ENCODE data around the gene ADAM22.

ADAM22 gene

DNA sequence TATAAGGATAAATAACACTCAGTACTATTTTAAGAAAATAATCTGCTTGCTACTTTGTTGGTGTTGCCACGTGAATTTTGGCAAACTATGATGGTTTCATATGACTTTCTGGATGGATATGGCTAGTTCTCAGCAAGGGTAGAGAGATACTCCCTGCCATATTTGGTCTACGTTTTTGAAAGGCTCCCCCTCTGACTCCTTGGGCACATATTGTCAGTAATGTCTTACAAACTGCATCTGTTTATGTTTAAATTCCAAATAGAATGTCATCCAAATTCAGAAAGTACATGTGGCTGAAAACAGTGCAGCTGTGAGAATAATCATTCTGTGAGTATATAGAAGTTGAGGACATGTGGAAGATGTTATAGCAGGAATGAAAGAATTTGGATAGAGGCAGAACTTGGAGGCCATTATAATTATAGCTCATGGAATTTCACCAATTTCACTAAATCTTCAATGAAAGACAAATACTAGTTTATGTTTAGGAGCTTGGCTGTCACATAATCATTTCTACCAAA lies 178.0 kb downstream of the ADAM22 start:
- Histone ChIP-seq H3K9me3 (ENCODE audit: insufficient read depth, low read depth, low read length) (no peaks in the 10 kb centered on the region), H3K4me1 (ENCODE audit: insufficient read depth, low read length) (0 out of 2 replicates have a peak, but pooled peaks cover 3% of the 10 kb centered on the region), H3K9ac (ENCODE audit: low read depth, low read length) (no peak overlapping the region), H3K27me3 (ENCODE audit: insufficient read depth, low read length) (no peaks in the 10 kb centered on the region), H3K27ac (ENCODE audit: low read depth, low read length) (no peak overlapping the region), H3K36me3 (ENCODE audit: insufficient read depth, low read length) (no peaks in the 10 kb centered on the region), H3K4me3 (ENCODE audit: low read length) (no peak overlapping the region)
- 81% methylated on average over 2 of the region's 2 CpGs for WGBS

DNA sequence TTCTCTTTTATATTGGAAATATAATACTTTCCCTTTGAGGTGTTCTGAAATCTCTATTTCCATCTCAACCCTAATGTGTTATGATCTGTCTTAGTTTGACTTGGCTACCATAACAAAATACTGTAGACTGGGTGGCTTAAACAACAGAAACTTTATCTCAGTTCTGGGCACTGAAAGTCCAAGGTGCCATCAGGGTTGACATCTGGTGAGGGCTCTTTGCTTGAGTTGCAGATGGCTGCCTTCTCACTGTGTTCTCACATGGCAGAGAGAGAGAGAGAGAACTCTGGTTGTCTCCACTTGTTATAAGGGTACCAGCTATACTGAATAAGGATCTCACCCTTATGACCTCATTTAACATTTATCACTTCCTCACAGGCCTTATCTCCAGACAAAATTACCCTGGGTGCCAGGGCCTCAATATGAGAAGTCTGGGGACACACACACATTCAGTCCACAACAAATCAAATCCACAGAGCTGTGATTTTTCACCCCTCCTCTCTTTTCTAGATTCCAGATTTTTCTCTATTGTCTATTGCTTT lies 181.3 kb downstream of the ADAM22 start:
- Histone ChIP-seq H3K9me3 (ENCODE audit: insufficient read depth, low read depth, low read length) (no peaks in the 10 kb centered on the region), H3K27me3 (ENCODE audit: insufficient read depth, low read length) (no peaks in the 10 kb centered on the region), H3K27ac (ENCODE audit: low read depth, low read length) (no peak overlapping the region), H3K36me3 (ENCODE audit: insufficient read depth, low read length) (no peaks in the 10 kb centered on the region), H3K4me1 (ENCODE audit: insufficient read depth, low read length) (0 out of 2 replicates have a peak, but pooled peaks cover 3% of the 10 kb centered on the region), H3K4me3 (ENCODE audit: low read length) (no peak overlapping the region), H3K9ac (ENCODE audit: low read depth, low read length) (no peak overlapping the region)

DNA sequence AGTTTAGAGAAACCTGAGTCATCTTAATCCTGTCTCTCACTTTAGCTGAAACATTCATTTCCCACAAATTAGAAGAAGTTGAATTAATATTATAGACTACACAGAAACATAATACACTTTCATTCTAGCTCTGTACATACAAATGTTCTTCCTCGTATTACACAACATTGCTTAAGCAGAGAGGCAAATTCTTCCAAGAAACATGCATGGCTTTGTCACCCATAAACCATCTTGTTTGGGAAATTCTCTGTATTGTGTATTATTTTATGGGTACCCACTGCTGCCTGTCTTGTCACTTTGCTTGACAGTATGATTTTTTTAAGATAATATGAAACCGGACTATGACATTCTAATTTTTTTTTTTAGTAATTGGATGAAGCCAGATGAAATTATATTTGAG lies 181.8 kb downstream of the ADAM22 start:
- Histone ChIP-seq H3K9me3 (ENCODE audit: insufficient read depth, low read depth, low read length) (no peaks in the 10 kb centered on the region), H3K4me1 (ENCODE audit: insufficient read depth, low read length) (0 out of 2 replicates have a peak, but pooled peaks cover 3% of the 10 kb centered on the region), H3K27me3 (ENCODE audit: insufficient read depth, low read length) (no peaks in the 10 kb centered on the region), H3K36me3 (ENCODE audit: insufficient read depth, low read length) (no peaks in the 10 kb centered on the region), H3K27ac (ENCODE audit: low read depth, low read length) (no peak overlapping the region), H3K9ac (ENCODE audit: low read depth, low read length) (no peak overlapping the region), H3K4me3 (ENCODE audit: low read length) (no peak overlapping the region)
- WGBS: 94% methylated on average over 2 of the region's 2 CpGs

DNA sequence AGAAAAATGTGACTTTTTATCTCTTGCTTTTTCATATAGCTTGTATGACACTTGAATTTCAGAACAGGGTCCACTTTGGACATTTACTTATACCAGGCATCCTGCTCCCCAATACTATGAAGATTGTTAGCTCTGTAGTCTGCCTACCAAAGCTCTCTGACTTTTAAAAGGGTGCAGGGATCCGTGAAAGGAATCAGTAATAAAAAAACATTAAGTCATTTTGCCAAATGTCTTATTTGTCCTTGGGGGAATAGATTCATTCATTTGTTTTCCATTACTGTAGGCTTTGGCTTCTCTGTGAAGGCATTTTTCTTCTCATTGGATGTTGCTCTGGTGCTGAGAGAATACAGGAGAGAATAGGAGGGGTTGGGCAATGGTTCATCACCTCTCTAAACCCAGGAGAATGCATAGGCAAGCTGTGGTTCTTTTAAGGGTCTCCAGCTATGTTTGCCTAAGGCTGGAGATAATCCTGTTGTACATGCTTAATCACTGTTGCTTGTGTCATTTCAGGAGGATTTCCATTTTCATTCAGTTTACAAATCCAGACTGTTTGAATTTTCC lies 182.3 kb downstream of the ADAM22 start:
- 100% methylated on average over 1 of the region's 1 CpG for WGBS
- Histone ChIP-seq H3K9me3 (ENCODE audit: insufficient read depth, low read depth, low read length) (no peaks in the 10 kb centered on the region), H3K9ac (ENCODE audit: low read depth, low read length) (no peak overlapping the region), H3K36me3 (ENCODE audit: insufficient read depth, low read length) (no peaks in the 10 kb centered on the region), H3K27ac (ENCODE audit: low read depth, low read length) (no peak overlapping the region), H3K27me3 (ENCODE audit: insufficient read depth, low read length) (no peaks in the 10 kb centered on the region), H3K4me3 (ENCODE audit: low read length) (no peak overlapping the region), H3K4me1 (ENCODE audit: insufficient read depth, low read length) (0 out of 2 replicates have a peak, but pooled peaks cover 3% of the 10 kb centered on the region)

DNA sequence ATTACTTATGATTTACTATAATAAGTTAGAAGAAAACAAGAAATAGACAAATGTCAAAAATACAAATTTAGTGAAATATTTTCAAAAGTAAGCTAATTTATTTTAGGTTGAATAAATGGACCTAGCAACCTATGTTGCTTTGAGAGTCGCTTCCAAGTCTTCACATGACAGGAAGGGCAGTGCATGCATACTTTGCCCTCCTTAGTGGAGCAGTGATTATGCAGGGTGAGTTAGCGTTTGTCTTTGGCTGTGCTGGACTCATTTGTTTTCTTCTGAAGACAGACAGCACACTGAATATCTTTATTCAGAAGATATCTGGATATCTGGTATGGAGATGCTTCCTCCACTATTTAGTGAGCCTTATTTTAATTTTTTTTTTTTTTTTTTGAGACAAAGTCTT lies 183.3 kb downstream of the ADAM22 start:
- Histone ChIP-seq H3K4me1 (ENCODE audit: insufficient read depth, low read length) (0 out of 2 replicates have a peak, but pooled peaks cover 3% of the 10 kb centered on the region), H3K4me3 (ENCODE audit: low read length) (no peak overlapping the region), H3K9ac (ENCODE audit: low read depth, low read length) (no peak overlapping the region), H3K27ac (ENCODE audit: low read depth, low read length) (no peak overlapping the region), H3K36me3 (ENCODE audit: insufficient read depth, low read length) (no peaks in the 10 kb centered on the region), H3K27me3 (ENCODE audit: insufficient read depth, low read length) (no peaks in the 10 kb centered on the region), H3K9me3 (ENCODE audit: insufficient read depth, low read depth, low read length) (no peaks in the 10 kb centered on the region)
- 89% methylated on average over 2 of the region's 2 CpGs for WGBS

DNA sequence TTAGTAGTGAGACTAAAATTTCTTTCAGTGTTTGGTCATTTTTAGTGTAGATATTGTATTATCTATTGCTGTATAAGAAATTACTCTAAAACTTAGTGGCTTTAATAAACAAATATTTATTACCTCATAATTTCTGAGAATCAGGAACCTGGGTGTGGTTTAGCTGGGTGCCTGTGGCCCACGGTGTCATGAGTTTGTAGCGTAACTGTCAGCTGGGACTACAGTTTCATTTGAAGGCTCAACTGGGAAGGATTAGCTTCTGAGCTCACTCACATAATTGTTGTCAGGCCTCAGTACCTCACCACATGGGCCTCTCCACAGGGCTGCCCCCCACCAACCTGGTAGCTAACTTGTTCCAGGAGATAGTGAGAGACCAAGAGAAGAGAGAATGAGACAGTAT lies 187.3 kb downstream of the ADAM22 start:
- Histone ChIP-seq H3K9ac (ENCODE audit: low read depth, low read length) (no peak overlapping the region), H3K4me1 (ENCODE audit: insufficient read depth, low read length) (no peaks in the 10 kb centered on the region), H3K27ac (ENCODE audit: low read depth, low read length) (no peak overlapping the region), H3K4me3 (ENCODE audit: low read length) (no peak overlapping the region), H3K27me3 (ENCODE audit: insufficient read depth, low read length) (no peaks in the 10 kb centered on the region), H3K36me3 (ENCODE audit: insufficient read depth, low read length) (no peaks in the 10 kb centered on the region), H3K9me3 (ENCODE audit: insufficient read depth, low read depth, low read length) (no peaks in the 10 kb centered on the region)
- 98% methylated on average over 2 of the region's 2 CpGs for WGBS

DNA sequence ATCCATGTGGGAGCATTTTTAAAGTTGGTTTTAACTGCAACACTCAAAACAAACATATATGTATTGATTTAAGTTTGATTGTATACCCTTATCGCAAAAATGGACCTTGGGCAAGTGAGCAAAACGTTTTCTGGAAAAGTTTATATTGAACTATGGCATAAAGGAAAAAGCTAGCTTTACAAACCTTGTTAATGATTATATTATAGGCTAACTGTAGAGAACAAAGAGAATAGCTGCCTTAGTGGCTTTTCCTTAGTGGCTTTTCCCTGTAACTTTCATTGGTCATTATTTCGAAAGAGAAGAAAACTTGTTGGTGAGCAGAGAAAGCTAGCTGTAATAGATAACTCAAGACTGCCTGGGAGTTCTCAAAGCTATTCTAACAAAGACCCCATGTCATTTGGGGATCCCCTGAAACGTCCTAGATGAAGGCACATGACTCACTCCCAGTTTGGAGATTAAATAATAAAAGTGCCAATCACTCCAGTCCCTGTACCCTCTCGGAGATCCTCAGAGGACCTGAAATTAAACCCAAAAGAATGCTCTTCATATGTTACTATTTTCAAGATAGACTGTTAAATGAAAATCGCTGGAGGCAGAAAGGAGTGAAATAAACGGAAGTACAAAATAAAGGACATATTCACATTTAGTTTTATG lies 193.7 kb downstream of the ADAM22 start:
- Histone ChIP-seq H3K36me3 (ENCODE audit: insufficient read depth, low read length) (no peaks in the 10 kb centered on the region), H3K9me3 (ENCODE audit: insufficient read depth, low read depth, low read length) (no peaks in the 10 kb centered on the region), H3K4me1 (ENCODE audit: insufficient read depth, low read length) (no peaks in the 10 kb centered on the region), H3K27ac (ENCODE audit: low read depth, low read length) (no peak overlapping the region), H3K9ac (ENCODE audit: low read depth, low read length) (no peak overlapping the region), H3K27me3 (ENCODE audit: insufficient read depth, low read length) (no peaks in the 10 kb centered on the region), H3K4me3 (ENCODE audit: low read length) (no peak overlapping the region)
- WGBS: 88% methylated on average over 7 of the region's 7 CpGs

DNA sequence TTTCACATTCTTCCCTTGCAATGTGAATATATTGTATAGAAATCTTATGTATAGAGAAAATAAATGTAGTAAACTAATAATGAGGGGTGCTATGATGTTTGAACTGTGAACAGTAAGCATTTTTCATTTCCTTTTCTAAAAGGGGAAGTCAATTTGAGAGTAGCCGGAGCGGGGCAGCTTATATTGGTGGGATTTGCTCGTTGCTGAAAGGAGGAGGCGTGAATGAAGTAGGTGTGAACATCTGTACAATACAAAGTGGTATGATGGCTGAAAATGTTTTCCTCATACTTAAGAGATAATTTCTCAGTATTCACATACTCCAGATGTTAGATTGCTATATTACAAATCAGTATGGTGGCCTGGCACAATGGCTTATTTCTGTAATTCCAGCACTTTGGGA lies 198.7 kb downstream of the ADAM22 start:
- Histone ChIP-seq H3K4me3 (ENCODE audit: low read length) (no peak overlapping the region), H3K9ac (ENCODE audit: low read depth, low read length) (no peak overlapping the region), H3K9me3 (ENCODE audit: insufficient read depth, low read depth, low read length) (no peaks in the 10 kb centered on the region), H3K4me1 (ENCODE audit: insufficient read depth, low read length) (no peaks in the 10 kb centered on the region), H3K27me3 (ENCODE audit: insufficient read depth, low read length) (no peaks in the 10 kb centered on the region), H3K27ac (ENCODE audit: low read depth, low read length) (no peak overlapping the region), H3K36me3 (ENCODE audit: insufficient read depth, low read length) (no peaks in the 10 kb centered on the region)
- 100% methylated on average over 4 of the region's 4 CpGs for WGBS

DNA sequence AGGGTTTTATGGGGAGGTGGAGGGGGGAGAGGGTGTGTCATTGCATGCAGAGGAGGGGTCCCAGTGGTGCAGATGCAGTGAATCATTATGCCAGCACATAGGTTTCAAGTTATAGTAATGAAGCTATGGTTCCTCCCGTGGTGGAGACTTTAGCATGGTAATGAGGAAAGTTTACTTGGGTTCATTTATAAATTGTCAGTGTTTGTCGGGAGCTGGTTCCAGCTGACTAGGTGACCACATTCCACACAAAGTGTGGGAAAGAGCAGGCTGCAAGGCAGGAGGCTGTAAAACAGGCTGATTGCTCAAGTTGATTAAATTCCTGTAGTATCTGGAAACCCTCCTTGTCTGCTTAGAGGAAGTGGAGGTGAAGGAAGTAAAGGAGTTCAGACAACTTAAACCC lies 206.9 kb downstream of the ADAM22 start:
- Histone ChIP-seq H3K9me3 (ENCODE audit: insufficient read depth, low read depth, low read length) (no peaks in the 10 kb centered on the region), H3K27ac (ENCODE audit: low read depth, low read length) (no peak overlapping the region), H3K4me1 (ENCODE audit: insufficient read depth, low read length) (no peaks in the 10 kb centered on the region), H3K9ac (ENCODE audit: low read depth, low read length) (no peak overlapping the region), H3K36me3 (ENCODE audit: insufficient read depth, low read length) (no peaks in the 10 kb centered on the region), H3K27me3 (ENCODE audit: insufficient read depth, low read length) (no peaks in the 10 kb centered on the region), H3K4me3 (ENCODE audit: low read length) (no peak overlapping the region)
- 75% methylated on average over 2 of the region's 2 CpGs for WGBS

DNA sequence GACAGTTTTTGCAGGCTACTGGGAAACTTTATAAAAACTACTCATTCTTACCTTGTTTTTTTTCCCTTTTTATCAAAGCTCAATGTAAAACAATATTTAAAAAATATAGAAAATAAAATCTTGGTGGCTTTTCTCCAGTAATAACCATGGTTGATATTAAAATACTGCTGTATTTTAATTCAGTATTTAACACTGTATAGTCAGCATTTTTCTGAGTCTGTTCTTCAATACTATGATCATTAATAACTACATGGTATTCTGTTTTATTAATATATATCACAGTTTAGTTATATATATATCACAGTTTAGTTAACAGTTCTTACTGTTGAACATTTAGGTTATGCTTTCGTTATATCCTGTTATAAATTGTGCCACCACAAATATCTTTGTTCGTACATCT lies 207.4 kb downstream of the ADAM22 start:
- Histone ChIP-seq H3K36me3 (ENCODE audit: insufficient read depth, low read length) (no peaks in the 10 kb centered on the region), H3K27ac (ENCODE audit: low read depth, low read length) (no peak overlapping the region), H3K4me1 (ENCODE audit: insufficient read depth, low read length) (no peaks in the 10 kb centered on the region), H3K27me3 (ENCODE audit: insufficient read depth, low read length) (no peaks in the 10 kb centered on the region), H3K9me3 (ENCODE audit: insufficient read depth, low read depth, low read length) (no peaks in the 10 kb centered on the region), H3K4me3 (ENCODE audit: low read length) (no peak overlapping the region), H3K9ac (ENCODE audit: low read depth, low read length) (no peak overlapping the region)
- 95% methylated on average over 2 of the region's 2 CpGs for WGBS

DNA sequence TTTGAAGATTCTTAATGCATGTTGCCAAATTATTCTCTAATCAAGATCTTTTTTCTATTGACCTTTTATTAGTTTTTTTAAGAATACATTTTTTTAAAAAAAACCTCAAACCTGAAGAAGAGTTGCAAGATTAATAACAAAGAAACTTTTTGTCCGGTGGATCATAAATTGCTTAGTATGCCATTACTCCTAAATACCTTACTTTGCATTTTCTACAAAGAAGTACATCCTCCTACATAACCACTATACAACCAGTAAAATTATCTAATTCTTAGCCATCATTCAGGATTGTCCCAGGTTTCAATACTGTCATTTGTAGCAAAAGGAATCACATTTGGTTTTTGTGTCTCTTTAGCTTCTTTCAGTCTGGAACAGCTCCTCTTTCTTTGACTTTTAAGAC lies 207.9 kb downstream of the ADAM22 start:
- H3K9ac ChIP-seq (ENCODE audit: low read depth, low read length): no peak overlapping the region
- H3K27ac ChIP-seq (ENCODE audit: low read depth, low read length): no peak overlapping the region
- 97% methylated on average over 1 of the region's 1 CpG for WGBS
- no peaks in the 10 kb centered on the region for H3K9me3 ChIP-seq (ENCODE audit: insufficient read depth, low read depth, low read length)
- H3K4me3 ChIP-seq (ENCODE audit: low read length): no peak overlapping the region
- no peaks in the 10 kb centered on the region for H3K4me1 ChIP-seq (ENCODE audit: insufficient read depth, low read length)
- no peaks in the 10 kb centered on the region for H3K36me3 ChIP-seq (ENCODE audit: insufficient read depth, low read length)
- no peaks in the 10 kb centered on the region for H3K27me3 ChIP-seq (ENCODE audit: insufficient read depth, low read length)

Data from HUES64 (cell line).